GM12873 (cell line): ENCODE data around the gene HMOX2.

ENCODE experiments used
- TF ChIP-seq, protein P1 (sequence below): IDR thresholded peaks from 2 replicates; pipeline ENCODE4 v1.5.1; 2012; ENCODE audit warnings: low read depth, mild to moderate bottlenecking, moderate library complexity, low read length, control low read depth; ENCODE audit not compliant: insufficient read depth; ENCODE audit errors: missing control alignments

Gene HMOX2

GRCh38 chr16:4536391-4537106 is 60.4 kb downstream of the HMOX2 start:
- TF ChIP-seq, protein P1, sequence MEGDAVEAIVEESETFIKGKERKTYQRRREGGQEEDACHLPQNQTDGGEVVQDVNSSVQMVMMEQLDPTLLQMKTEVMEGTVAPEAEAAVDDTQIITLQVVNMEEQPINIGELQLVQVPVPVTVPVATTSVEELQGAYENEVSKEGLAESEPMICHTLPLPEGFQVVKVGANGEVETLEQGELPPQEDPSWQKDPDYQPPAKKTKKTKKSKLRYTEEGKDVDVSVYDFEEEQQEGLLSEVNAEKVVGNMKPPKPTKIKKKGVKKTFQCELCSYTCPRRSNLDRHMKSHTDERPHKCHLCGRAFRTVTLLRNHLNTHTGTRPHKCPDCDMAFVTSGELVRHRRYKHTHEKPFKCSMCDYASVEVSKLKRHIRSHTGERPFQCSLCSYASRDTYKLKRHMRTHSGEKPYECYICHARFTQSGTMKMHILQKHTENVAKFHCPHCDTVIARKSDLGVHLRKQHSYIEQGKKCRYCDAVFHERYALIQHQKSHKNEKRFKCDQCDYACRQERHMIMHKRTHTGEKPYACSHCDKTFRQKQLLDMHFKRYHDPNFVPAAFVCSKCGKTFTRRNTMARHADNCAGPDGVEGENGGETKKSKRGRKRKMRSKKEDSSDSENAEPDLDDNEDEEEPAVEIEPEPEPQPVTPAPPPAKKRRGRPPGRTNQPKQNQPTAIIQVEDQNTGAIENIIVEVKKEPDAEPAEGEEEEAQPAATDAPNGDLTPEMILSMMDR: no peak

DNA sequence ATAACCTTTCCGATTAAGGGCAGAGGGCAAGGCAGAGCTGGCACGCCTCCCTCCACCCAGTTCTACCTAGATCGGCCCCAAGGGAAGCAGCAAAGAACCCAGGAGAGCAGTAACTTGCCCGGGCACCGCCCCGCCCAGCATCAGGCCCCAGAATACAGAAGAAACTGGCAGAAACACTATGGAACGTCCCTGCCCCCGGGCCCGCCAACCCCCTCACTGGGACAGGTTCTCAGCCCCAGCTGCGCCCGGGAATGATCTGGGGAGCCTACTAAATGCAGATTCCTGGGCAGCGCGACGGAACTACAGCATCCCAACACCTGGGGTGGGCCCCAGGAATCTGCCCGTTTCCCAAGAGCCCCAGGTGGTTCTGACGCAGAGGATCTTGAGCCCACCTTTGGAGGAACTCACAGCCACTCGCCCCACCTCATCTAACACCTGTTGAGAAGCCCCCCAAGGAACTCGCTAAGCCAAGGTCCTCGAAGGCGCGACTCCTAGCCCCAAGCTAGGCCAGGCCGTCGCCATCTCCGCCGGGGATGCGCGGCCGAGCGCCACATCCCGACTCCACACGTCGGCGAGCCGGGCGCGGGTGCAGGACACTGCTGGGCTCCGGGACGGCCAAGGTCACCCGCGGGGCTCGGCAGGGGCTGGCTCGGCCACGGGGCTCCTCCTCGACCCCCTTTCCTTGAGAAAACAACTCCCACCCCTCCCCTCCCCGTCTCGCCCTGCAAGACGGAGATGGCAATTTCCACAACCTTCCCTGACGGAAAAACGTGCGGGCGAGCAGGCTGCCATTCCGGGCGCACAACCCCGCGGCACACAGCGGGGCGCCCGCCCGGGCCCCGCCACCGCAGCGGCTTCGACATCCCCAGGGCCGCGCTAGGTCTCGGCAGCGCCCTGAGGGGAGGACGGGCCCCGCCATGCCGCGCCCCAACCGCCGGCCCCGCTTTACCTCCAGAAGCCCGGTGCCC is 61.5 kb downstream of the HMOX2 start:
- TF ChIP-seq, protein P1: no peak

DNA sequence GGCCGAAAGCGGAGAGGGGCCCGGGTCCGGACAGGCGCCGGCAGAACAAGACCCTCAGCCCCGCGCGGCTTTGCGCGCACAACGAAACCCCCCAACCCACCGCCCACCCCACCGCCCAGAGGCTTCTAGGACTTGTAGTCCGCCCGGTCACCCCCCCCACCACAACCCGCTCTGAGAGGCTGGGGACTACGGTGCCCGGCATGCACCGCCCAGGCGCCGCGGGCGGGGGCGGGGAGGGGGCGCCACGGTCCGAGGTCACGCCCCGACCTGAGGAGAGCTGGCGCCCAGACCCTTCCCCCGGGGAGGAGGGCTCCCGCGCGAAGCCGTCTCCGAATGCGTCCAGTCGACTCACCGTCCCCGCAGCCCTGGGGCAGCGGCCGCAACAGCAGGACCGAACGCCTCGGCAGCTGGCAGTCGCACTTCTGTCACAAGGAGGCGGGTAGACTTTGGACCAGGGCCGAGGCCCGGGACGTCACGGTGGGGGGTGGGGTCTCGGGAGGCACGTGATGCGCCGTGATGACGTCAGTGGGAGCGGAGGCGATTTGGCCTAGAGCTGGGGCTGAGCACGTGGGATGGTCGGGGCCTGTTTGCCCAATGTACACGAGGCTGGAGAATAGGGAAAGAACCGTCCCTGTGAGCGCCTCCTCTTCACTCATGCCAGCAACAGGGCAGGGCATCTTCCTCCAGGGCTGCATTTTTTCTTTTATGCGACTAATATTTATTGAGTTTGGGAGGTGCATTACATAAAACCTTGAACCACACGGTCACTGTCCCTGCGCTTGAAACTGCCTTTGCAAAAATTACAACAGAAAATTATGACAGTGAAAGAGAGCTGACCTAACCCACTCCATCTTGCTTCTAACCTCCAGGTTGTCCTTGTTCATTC is 62.4 kb downstream of the HMOX2 start, which contains the start of gene CDIP1:
Gene CDIP1 (minus strand): TSS at position 424 of the 886 bp plus-strand sequence. CDS start 24,643 bp downstream, outside the sequence.
- TF ChIP-seq, protein P1: peak; percentile 8

DNA sequence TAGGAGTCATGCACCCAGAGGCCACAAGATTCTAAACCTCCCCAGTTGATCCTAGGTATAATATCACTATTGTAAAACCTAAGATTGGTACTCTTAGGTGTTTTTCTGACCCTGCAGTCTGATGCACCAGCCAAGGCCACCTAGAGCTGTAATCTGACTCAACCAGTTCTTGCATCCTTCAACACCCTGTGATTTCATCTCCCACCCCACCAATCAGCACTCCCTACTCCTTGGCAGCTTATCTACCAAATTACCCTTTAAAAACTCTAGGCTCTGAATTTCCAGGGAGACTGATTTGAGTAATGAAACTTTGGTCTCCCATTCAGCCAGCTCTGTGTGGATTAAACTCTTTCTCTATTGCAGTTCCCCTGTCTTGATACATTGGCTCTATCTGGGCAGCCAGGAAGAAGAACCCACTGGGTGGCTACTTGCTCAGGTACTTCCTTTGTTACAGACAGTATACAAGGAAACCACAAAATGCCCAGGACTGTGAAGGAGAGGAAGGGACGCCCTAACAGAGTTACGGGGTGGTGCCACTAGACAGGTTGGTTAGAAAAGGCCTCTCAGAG is 63.6 kb downstream of the HMOX2 start:
- TF ChIP-seq, protein P1: no peak

DNA sequence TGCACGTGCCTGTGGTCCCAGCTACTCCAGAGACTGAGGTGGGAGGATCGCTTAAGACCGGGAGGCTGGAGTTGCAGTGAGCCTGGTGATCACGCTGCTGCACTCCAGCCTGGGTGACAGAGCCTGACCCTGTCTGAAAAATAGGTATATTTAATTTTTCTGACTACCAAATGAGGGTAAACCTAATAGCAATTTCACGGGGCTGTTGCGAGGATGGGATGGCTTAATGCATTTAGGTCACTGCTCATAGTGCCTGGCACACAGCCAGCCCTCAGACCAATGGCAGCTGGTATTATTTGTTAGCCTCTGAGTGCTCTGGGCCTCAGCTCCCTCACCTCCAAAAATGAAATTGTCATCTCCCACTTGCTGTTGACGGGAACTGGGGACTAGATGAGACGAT is 68.3 kb downstream of the HMOX2 start:
- TF ChIP-seq, protein P1: no peak

DNA sequence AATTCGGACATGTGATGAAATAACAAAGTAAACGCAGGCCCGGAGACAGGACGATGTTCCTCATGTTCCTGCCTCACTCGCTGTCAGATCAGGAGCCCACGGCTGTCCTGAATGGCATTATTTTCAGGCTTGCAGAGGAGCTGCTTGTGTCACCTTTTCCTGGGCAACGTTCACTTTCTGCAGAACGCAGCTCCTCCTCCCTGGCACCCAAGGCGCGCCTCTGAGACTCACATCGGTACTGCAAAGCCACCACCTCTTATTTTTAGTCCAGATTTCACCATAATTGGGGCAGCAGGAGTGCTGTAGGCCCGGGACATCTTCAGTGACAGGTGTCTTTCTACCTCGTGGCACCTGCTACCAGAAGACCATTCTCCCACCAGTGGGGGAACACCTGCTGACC is 71.9 kb downstream of the HMOX2 start:
- TF ChIP-seq, protein P1: no peak
